Germinal center (tissue), 1 donor: ENCODE data around the gene CBX2.

Source experiments
- DNase-seq: peaks from one replicate; pipeline ENCODE4 v3.0.0; 2012; ENCODE audit warnings: mixed read lengths, low spot score

Gene CBX2

GRCh38 chr17:79799538-79800324, 21.8 kb downstream of the CBX2 start:
- DNase-seq, result no peak

- DNase-seq, result no peak
These were observed 22.6 kb downstream of the CBX2 start for GRCh38 chr17:79800325-79801155.

DNA sequence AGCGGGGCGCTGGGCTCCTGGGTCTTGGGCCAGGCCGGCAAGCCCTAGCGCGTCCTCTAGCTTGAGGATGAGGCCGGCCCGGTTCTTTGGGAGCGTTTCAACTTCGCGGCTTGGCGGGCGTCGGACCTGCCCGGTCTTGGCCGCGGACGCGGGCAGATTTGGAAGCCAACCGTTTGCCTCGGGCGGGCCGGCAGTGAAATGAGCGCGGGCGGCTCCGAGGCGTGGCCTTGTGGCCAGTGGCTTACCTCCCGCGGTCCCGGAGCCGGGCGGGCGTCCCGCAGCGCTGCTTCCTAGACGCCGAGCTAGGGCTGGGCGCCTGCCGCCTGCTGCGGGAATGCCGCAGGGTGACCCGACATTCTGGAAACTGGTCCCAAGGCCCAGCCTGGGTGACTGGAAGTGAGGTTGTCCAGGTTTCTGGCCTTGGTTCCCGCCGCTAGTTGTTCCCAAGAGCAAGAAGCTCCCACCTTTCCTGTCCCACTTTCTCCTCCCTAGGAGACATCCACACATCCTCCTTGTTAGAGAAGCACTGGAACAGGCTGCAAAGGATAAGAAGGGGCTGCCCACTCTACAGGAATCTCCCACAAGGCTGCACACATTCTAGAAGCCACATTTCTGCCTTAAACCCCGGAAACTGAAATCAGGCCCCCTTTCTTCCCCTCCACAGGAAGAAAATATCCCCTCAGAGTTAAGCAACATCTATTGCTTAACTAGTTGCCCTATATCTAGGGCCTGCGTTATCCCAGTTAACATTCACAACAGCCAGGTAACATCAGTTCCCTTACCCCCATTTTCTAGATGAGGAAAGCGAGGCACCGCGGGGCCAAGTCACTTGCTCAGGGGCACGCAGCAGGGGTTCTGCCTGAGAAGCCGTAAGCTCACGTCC, 23.4 kb downstream of the CBX2 start:
- no peak for DNase-seq

DNA sequence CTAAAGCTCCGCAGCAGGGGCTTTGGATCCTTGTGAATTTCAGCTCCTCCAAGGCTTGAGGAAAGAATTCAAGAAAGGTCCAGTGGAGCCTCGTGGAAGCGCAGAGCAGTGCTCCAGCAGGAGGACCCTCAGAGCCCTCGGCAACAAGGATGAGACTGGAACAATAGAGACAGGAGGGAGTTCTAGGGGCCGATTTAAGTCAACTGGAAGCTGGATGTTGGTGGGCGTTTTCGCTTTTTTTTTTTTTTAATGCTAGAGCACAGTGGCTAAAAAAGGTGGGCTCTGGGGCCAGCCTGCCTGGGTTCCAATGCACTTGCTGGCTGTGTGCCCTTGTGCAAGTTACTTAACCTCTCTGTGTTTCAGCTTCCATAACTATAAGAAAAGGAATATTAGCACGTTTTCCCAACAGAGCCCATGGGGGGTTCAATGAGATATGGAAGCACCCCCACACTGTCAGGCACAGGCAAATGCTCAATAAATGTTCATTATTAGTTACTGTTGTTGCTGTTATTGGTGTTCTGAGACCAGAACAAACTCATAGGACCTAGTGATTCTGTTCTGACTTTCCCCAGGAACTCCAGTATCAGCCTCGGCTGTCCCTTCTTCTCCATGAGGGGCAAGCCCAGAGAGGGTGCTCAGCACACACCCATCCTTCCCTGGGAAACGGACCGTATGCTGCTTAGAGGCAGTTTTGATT, 24.2 kb downstream of the CBX2 start:
- no peak for DNase-seq

- DNase-seq, result no peak
These were observed 24.9 kb downstream of the CBX2 start for GRCh38 chr17:79802736-79803420.

GRCh38 chr17:79803421-79803996, 25.6 kb downstream of the CBX2 start:
- no peak for DNase-seq

DNA sequence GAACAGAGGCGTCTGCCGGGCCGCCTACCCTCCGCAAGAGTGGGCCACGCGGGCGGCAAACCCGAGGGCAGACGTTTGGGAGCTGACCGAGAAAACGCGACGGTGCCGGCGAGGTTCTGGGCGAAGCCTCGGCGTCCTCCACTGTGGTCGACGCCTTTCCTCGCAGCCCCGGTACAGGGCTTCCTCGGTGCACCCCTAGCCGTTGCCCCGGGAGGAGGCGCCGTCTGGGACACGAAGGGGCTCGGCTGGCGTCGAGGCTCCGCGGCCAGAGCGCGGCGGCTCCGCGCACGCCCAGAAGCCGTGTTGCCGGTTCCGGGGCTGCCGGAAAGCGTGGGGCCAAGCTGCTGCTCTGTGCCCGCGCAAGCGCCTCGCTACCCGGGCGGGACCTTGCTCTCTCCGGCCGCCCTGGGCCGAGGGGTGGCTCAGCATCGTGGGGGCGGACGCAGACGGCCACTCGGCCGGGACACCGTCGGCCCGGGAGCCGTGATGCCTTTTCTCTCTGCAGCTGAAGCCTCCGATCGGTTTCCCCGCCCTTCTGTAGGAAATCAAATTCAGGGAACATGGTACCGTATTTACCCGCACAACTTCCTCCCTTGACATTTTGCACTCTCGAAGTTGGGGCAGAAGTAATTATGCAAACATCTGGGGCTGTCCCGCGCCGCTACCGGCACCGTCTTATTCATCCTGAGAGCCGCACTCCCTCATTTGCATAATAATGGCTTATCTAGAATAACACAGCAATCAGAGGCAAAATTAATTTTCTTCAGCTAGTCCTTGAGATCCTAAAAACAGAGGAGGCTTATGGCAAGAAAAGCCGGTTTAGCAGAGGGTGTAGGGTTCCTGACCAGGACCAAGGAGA, 26.3 kb downstream of the CBX2 start:
- DNase-seq, result peak; percentile 71

- DNase-seq, result no peak
These were observed 27.1 kb downstream of the CBX2 start for GRCh38 chr17:79804856-79805696.

DNA sequence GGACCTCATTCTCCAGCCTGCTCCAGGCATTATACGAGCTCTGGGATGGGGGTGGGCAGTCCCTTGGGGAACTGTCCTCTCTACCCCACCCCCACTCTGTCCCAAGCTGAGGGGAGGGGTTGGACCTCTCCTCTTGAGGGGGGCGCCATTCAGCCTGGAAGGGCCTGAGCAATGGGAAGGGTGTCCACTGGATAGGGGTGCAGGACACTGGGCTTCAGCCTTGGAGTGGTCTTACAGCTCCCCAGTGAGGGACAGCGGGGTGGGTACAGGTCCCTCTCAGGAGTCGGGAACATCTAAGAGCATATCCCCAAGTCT, 28.5 kb downstream of the CBX2 start:
- DNase-seq, result no peak

- DNase-seq, result no peak
These were observed 29.1 kb downstream of the CBX2 start for GRCh38 chr17:79806863-79807720.

DNA sequence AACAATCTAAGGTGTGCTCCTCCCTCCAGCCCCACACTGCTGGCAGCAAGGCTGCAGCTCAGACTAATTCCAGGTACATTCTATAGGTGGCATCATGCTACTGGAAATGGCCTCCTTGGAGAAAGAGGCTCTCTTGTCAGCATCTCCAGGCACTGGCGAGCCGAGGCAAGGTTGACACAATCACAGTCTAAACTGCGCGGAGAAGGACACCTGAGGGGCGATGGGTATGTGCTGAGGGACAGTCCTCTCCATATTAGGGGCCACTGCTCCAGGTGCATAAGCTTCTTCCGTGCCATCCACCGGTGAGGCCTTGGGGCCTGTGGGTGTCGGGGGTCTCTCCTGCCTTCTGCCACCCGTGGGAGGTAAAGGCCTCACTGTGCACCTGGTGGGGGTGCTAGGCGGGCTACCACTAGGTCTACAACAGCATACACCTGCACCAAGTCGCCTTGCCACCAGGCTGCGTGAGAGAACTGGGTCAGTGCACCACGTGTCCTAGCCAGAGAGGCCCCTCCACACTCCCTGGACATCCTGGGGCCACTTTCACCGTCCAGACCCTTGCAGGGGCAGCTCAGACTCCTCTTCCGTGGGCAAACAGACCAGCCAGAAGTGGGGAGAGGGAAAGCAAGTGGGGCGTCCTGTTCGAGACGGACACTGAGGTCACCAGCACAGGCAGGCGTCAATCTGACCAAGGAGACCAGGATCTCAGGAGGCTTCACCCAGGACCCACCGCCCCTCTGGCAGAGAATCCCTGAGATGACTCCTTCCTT, 31.0 kb downstream of the CBX2 start:
- no peak for DNase-seq

GRCh38 chr17:79809530-79810129, 31.7 kb downstream of the CBX2 start:
- no peak for DNase-seq

GRCh38 chr17:79810130-79811010, 32.4 kb downstream of the CBX2 start:
- peak; percentile 91 for DNase-seq

DNA sequence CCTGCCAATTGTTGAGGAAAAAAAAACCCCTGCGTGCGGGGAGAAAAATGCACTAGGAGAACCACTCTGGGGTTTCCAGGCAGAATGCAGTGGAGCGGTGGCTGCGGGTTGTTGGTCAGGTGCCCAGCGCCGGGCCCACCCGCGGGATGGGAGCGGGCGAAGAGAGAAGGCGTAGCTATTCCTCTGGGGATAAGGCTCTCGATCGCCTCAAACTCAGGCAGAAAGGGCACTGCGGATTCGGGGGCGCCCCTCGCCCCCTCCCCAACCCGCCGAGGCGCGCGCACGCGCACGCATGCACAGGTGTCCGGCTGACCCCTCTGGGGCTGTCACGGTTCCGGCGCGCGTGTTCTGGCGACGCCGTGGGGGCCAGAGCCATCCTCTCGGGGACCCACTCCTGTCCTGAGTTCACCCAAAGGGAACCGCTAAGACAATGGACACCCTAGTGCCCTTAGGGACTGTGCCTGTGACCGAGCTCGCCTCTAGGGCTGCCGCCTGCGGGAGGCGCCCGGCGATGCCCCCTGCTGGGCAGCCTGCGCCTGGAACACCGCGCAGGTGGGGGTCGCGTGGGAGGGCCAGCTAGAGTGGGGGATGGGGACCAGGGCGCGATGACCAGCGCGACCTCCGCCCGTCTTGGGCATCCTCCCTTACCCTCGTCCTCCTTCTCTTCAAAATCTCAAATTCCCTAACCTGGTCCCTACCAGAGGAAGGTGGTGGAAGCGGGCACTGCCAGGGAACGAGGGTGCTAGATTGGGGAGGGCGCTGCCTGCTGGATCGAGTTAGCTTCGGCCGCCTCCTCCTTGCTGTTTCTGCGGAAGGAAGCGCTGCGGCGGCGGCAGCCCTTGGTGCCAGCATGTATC, 33.3 kb downstream of the CBX2 start:
- peak; percentile 74 for DNase-seq

DNA sequence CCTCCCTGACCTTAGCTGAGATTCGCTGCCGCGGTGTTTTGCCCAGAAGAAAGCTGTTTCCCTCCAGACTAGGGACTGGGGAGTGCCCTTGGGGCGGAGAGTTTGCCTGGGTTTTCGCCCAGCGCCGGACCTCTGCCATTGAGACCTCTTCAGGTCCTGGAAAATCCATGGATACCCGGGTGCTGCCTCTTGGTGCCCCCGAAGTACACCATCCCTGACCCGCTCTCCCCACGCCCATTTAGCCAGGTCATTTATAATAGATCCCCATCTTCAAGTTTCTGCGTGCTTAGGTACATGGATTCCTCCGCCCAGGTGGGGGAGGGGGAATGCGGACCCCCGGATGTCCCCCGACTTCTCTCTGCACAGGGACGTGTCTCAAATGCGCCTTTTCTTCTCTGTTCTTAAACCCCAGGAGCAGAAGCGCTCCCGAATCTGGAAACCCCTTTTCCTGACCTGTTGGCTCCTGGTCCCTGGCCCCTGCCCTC, 34.0 kb downstream of the CBX2 start:
- no peak for DNase-seq
